HG03025 (cell line): ENCODE results near the gene MINDY4B.

ENCODE experiments used
- ATAC-seq: cut with Tn5 transposase; IDR thresholded peaks from one replicate; pipeline ENCODE4 v1.9.1; 2021; ENCODE audit warnings: mild to moderate bottlenecking, moderate library complexity; ENCODE audit not compliant: unreplicated experiment, low FRiP score

The MINDY4B gene

GRCh38 chr3:150850191-150850590, 55.0 kb downstream of the MINDY4B start:
- no peak for ATAC-seq

DNA sequence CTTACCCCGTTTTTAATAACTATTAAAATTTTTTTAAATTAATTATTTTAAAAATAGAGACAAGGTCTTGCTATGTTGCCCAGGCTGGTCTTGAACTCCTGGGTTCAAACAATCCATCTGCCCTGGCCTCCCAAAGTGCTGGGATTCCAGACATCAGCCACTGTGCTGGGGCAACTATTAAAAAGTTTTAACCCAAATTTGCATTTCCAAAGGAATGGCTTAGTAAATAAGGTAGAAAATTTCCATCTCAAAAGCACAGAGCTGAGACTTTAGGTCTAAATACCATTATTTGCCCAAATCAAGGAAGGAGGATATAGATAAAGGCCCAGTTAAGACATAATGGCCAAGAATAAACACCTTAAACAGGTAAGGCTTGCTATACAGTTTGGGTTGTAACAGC, 56.4 kb downstream of the MINDY4B start:
- ATAC-seq: no peak

DNA sequence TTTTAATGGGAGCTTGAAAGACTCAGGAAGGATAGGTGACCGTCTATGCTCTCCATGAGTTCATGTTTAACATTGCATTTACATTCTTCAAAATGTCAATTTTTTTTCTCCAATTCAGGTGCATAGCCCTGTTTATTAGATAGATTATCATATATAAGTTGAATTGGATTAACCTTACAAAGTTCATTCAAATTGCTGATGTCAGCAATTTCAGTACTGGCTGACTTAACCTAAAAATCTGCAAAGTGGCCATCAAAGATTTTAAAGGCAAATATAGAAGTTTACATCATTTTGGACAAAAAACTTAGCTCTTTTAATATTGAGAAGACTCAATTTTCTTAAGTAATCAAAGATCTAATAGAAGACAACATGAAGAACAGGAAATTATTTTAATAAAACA, 57.8 kb downstream of the MINDY4B start:
- ATAC-seq: no peak

DNA sequence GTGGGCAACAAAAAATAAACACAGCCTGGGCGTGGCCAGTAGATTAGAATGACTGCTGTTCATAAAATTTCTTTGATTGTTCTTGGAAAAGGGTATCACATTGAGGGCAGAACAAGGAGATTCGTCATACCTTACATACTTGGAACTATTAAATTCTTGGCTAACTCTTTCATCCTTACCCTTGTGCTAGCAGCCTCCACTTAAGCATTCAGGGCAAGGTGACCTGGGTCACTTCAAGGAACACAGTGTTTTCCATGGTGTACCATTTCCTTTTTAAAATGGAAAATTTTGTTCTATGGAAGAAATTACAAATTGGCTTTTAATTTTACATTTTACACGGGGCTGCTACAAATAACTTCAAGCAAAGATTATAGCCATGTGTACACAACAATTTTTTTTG, 60.8 kb downstream of the MINDY4B start:
- no peak for ATAC-seq

DNA sequence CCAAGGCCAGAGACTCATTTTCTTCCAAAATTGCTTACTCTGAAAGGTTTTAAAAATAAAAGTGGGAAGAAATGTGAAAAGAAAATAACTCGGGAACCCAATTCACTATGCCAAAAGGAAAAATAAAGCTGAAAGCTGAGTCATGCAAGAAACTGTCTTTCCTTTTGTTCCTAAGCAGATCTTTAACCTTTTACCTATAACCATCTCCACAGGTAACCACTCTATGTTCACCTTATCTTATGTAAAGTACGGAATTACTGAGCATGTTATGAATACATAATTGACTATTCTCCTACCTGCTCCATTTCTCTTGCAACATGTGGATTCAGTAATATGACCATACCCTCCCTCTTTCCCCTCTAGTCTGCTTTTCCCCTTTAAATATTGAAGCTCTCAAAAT, 62.0 kb downstream of the MINDY4B start:
- ATAC-seq: no peak

DNA sequence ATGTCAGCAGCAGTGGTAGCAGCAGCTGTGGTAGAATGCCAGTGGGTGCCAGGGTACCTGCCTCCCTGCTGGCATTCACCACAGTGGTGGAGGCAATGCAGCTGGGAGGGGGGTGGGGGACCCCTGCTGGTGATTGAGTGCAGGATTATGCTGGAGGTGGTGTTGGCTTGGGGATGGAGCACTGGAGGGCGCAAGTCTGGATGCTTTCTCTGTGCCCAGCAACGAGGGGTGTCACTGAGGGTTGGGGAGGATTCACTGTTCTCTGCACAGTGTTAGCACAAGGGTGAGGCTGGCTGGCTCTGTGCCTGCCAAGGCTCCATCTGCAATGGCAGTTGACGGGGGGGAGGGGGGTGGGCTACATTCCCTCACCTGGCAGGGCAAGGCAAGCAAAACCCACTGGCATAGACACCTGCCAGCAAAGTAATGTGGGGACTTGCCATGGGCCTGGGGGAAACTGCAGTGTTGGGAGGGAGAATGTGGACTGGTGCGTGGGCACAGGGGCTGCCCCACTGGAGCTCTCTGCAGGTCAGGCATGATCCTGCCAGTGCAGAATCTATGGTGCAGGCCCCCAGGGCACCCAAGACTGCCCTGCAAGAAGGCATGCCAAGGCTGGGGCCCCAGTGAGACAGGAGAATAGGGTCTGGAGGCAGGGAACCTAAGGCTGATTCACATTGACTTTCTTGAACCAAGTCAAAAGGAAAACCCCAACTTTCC, 64.3 kb downstream of the MINDY4B start:
- ATAC-seq: no peak

GRCh38 chr3:150830745-150831144, 74.5 kb downstream of the MINDY4B start:
- ATAC-seq: no peak

DNA sequence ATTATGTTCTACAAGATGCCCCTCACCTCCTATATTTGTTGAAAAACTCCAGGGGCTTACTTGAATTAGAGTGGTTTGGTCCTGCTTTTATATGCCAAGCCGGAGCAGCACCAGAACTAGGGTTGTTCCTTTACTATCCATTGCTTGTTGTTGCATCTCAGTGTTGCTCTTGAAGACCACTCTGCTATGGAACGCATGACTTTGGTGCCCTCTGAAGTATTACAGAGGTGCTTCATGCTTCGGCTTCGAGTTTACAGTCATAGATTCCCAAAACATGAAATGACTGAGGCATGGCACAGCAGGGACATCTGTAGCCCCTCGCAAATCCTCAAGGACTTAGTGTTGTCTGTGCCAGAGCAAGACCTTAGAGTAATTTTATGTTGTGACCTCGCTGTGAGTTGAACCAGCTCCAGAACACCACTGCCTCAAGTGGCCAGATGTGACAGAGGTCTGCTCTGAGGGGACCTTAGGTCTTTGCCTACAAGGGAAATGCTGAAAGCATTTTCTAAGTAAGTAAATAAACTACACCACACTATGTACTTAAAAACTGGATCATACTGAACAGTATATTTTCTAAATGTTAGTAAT, 75.1 kb downstream of the MINDY4B start:
- no peak for ATAC-seq

GRCh38 chr3:150829408-150829807, 75.8 kb downstream of the MINDY4B start:
- ATAC-seq: no peak

GRCh38 chr3:150828997-150829396, 76.2 kb downstream of the MINDY4B start:
- no peak for ATAC-seq

DNA sequence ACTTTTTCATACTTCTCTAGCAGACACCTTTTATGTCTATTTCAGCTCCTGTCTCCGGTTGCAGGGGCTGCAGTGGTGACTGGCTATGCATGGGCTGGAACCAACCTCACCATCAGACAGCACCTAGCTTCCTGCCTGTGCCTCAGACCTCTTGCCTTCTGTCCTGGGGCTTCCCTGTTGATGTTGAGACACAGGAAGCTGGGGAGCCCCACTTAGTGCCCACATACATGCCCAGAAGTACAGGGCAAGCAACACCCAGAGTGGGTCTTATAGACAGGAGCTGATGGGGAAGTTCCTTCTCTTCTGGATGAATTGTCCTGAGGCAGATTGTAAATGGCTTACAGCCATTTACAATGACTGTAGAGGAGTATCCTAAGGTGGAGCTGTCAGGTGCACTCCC, 77.0 kb downstream of the MINDY4B start:
- no peak for ATAC-seq

DNA sequence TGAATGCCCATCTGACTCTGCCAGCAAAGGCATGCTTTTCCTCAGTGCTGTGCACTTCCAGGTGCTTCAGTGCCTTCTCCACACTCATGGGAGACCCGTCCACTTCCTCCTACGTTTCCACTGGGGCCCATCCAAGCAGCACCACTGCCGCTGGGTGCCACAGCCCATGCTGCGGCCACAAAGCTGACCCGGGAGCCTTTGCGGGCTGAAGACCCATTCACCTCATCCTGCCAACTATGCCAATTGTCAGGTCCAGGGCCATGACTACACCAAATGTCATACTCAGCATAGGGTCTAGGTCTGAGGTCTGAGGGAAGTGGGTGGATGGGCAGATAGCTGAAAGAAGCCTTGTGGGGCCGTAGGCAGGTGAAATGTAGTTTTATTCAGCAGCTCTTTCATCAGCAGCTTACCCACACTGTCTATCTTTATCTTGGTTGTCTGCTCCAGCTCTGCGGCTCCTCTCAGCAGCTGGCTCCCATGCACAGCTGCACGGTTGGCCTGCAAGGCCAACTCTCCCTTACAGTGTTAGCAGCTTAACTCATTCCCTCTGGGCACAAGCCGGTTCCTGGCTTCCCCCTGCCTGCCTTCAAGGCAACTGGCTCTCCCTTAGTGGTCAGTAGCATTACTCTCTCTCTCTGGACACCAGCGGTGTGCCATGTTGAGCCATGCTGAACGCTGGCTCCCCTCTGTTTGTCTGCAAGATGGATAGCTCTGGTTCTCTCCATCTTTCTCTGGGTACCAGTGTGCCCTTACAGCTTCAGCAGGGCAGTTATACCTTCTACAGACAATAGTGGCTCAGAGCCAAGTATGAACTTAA, 78.6 kb downstream of the MINDY4B start:
- ATAC-seq: no peak

GRCh38 chr3:150825916-150826377, 79.3 kb downstream of the MINDY4B start:
- ATAC-seq: no peak

- ATAC-seq: no peak
These were observed 79.9 kb downstream of the MINDY4B start for GRCh38 chr3:150825192-150825915.

DNA sequence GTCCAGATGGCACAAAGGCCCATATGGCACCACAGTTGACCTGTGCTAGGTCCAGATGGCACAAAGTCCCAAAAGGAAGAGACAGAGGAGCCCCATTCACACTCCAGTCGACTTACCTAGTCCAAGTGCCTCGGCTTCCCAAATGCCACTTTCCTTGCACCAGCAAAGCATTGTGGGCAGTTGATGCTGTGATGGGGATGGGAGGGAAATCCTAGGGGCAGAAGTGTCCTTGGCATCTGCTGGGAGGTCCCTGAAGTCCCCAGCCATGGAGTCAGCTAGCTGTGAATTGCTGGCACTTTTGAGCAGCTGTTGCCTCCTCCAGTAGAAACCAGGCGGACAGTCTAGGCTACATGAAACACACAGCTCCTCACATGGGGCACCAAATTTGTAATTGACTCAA, 82.0 kb downstream of the MINDY4B start:
- no peak for ATAC-seq

GRCh38 chr3:150822636-150823035, 82.6 kb downstream of the MINDY4B start:
- no peak for ATAC-seq
